OCI-LY1 (cell line): ENCODE measurements around the gene XYLT1.

Experiments used
- CTCF ChIP-seq: fragments of 200-600 bp; sonication (generic), shearing (Covaris generic); IDR thresholded peaks from 2 replicates; pipeline ENCODE4 v1.5.1; 2017; ENCODE audit warnings: mild to moderate bottlenecking, antibody characterized with exemption, low read length, moderate library complexity, mixed read lengths
- EZH2 ChIP-seq: fragments of 200-600 bp; sonication (generic), shearing (Covaris generic); IDR thresholded peaks from 2 replicates; pipeline ENCODE4 v1.8.0; 2017; ENCODE audit warnings: borderline replicate concordance, mixed run types, mild to moderate bottlenecking, antibody characterized with exemption, low read length, moderate library complexity, mixed read lengths

- TF ChIP-seq CTCF = no peak
- TF ChIP-seq EZH2 = no peak
Observed at GRCh38 chr16:17313793-17314547, 156.8 kb downstream of the XYLT1 start.
